WTC11 (cell line): ENCODE data around the gene SLC9A9.

Source experiments
- CREB1 ChIP-seq: sonication (generic); formaldehyde crosslinking; IDR thresholded peaks from 2 replicates; pipeline ENCODE4 v1.8.0; 2023; ENCODE audit warnings: mild to moderate bottlenecking, missing genetic modification reagents
- ELF4 ChIP-seq: sonication (generic); formaldehyde crosslinking; IDR thresholded peaks from 2 replicates; pipeline ENCODE4 v1.8.1; 2022; ENCODE audit warnings: low read depth, mild to moderate bottlenecking, moderate library complexity, missing genetic modification reagents
- ESRRA ChIP-seq: sonication (generic); formaldehyde crosslinking; IDR thresholded peaks from 2 replicates; pipeline ENCODE4 v1.8.1; 2022; ENCODE audit warnings: mild to moderate bottlenecking, missing genetic modification reagents, borderline replicate concordance
- IRF2 ChIP-seq: sonication (generic); formaldehyde crosslinking; IDR thresholded peaks from 2 replicates; pipeline ENCODE4 v1.8.0; 2022; ENCODE audit warnings: low read depth, missing genetic modification reagents, borderline replicate concordance
- KAT7 ChIP-seq: sonication (generic); formaldehyde crosslinking; IDR thresholded peaks from 2 replicates; pipeline ENCODE4 v1.8.1; 2023; ENCODE audit warnings: missing genetic modification reagents, mild to moderate bottlenecking, borderline replicate concordance
- SP1 ChIP-seq: sonication (generic); formaldehyde crosslinking; conservative IDR thresholded peaks from 2 replicates; pipeline ENCODE4 v1.8.1; 2022; ENCODE audit warnings: missing genetic modification reagents
- ZBTB21 ChIP-seq: sonication (generic); formaldehyde crosslinking; IDR thresholded peaks from 2 replicates; pipeline ENCODE4 v1.8.1; 2023; ENCODE audit warnings: mild to moderate bottlenecking, missing genetic modification reagents, borderline replicate concordance
- TF ChIP-seq, protein P1 (sequence below): sonication (generic); formaldehyde crosslinking; conservative IDR thresholded peaks from 2 replicates; pipeline ENCODE4 v1.8.1; 2022; ENCODE audit warnings: mild to moderate bottlenecking, missing genetic modification reagents
- TF ChIP-seq, protein P2 (sequence below): sonication (generic); formaldehyde crosslinking; IDR thresholded peaks from 2 replicates; pipeline ENCODE4 v1.8.1; 2023; ENCODE audit warnings: mild to moderate bottlenecking, missing genetic modification reagents, borderline replicate concordance
- TF ChIP-seq, protein P3 (sequence below): fragments of 200-600 bp; IDR thresholded peaks from 2 replicates; pipeline ENCODE4 v1.8.0; 2022; ENCODE audit warnings: antibody characterized with exemption
- TF ChIP-seq, protein P4 (sequence below): sonication (generic); formaldehyde crosslinking; IDR thresholded peaks from 2 replicates; pipeline ENCODE4 v1.8.0; 2022; ENCODE audit warnings: mild to moderate bottlenecking, missing genetic modification reagents
- TF ChIP-seq, protein P5 (sequence below): sonication (generic); formaldehyde crosslinking; IDR thresholded peaks from 2 replicates; pipeline ENCODE4 v1.8.1; 2023; ENCODE audit warnings: mild to moderate bottlenecking, moderate library complexity, missing genetic modification reagents

DNA sequence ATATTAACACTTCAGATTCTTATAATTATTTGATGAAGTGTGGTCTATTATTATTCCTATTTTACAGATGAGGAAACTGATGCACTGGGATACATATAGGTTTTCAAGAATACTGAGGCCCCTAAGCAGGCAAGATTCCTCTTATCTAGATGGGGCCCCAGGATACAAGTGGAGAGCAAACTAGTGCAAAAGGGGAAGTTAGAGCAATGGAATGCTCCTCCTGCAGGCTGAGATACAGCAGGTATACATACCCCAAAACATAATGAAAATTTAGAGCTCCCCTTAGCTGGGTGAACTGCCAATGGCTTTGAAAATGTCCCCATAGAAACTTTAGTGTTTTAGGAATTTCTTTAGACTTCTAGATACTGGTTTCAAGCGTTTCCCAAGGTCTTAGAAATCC is 481.6 kb downstream of the SLC9A9 start:
- TF ChIP-seq CREB1 (CRISPR knock-in tag) (no peak), IRF2 (CRISPR knock-in tag) (no peak), SP1 (CRISPR knock-in tag) (no peak), ZBTB21 (CRISPR knock-in tag) (no peak), KAT7 (CRISPR knock-in tag) (no peak), ELF4 (CRISPR knock-in tag) (no peak), ESRRA (CRISPR knock-in tag) (no peak)
- TF ChIP-seq, protein P1, sequence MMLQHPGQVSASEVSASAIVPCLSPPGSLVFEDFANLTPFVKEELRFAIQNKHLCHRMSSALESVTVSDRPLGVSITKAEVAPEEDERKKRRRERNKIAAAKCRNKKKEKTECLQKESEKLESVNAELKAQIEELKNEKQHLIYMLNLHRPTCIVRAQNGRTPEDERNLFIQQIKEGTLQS, result no peak
- TF ChIP-seq, protein P2, sequence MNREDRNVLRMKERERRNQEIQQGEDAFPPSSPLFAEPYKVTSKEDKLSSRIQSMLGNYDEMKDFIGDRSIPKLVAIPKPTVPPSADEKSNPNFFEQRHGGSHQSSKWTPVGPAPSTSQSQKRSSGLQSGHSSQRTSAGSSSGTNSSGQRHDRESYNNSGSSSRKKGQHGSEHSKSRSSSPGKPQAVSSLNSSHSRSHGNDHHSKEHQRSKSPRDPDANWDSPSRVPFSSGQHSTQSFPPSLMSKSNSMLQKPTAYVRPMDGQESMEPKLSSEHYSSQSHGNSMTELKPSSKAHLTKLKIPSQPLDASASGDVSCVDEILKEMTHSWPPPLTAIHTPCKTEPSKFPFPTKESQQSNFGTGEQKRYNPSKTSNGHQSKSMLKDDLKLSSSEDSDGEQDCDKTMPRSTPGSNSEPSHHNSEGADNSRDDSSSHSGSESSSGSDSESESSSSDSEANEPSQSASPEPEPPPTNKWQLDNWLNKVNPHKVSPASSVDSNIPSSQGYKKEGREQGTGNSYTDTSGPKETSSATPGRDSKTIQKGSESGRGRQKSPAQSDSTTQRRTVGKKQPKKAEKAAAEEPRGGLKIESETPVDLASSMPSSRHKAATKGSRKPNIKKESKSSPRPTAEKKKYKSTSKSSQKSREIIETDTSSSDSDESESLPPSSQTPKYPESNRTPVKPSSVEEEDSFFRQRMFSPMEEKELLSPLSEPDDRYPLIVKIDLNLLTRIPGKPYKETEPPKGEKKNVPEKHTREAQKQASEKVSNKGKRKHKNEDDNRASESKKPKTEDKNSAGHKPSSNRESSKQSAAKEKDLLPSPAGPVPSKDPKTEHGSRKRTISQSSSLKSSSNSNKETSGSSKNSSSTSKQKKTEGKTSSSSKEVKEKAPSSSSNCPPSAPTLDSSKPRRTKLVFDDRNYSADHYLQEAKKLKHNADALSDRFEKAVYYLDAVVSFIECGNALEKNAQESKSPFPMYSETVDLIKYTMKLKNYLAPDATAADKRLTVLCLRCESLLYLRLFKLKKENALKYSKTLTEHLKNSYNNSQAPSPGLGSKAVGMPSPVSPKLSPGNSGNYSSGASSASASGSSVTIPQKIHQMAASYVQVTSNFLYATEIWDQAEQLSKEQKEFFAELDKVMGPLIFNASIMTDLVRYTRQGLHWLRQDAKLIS (CRISPR knock-in tag), result no peak
- TF ChIP-seq, protein P3, sequence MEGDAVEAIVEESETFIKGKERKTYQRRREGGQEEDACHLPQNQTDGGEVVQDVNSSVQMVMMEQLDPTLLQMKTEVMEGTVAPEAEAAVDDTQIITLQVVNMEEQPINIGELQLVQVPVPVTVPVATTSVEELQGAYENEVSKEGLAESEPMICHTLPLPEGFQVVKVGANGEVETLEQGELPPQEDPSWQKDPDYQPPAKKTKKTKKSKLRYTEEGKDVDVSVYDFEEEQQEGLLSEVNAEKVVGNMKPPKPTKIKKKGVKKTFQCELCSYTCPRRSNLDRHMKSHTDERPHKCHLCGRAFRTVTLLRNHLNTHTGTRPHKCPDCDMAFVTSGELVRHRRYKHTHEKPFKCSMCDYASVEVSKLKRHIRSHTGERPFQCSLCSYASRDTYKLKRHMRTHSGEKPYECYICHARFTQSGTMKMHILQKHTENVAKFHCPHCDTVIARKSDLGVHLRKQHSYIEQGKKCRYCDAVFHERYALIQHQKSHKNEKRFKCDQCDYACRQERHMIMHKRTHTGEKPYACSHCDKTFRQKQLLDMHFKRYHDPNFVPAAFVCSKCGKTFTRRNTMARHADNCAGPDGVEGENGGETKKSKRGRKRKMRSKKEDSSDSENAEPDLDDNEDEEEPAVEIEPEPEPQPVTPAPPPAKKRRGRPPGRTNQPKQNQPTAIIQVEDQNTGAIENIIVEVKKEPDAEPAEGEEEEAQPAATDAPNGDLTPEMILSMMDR, result no peak
- TF ChIP-seq, protein P4, sequence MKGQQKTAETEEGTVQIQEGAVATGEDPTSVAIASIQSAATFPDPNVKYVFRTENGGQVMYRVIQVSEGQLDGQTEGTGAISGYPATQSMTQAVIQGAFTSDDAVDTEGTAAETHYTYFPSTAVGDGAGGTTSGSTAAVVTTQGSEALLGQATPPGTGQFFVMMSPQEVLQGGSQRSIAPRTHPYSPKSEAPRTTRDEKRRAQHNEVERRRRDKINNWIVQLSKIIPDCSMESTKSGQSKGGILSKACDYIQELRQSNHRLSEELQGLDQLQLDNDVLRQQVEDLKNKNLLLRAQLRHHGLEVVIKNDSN (CRISPR knock-in tag), result no peak
- TF ChIP-seq, protein P5, sequence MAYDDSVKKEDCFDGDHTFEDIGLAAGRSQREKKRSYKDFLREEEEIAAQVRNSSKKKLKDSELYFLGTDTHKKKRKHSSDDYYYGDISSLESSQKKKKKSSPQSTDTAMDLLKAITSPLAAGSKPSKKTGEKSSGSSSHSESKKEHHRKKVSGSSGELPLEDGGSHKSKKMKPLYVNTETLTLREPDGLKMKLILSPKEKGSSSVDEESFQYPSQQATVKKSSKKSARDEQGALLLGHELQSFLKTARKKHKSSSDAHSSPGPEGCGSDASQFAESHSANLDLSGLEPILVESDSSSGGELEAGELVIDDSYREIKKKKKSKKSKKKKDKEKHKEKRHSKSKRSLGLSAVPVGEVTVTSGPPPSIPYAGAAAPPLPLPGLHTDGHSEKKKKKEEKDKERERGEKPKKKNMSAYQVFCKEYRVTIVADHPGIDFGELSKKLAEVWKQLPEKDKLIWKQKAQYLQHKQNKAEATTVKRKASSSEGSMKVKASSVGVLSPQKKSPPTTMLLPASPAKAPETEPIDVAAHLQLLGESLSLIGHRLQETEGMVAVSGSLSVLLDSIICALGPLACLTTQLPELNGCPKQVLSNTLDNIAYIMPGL (CRISPR knock-in tag), result no peak
